ENCODE data around the gene VDR. TPM values are rescaled to one million over a fixed set of nuclear protein-coding genes. Genes with fewer than 3 reads are reported as not detected.

The VDR gene
- total RNA-seq, 1 donor from 2014 or later: 17.6 TPM

DNA sequence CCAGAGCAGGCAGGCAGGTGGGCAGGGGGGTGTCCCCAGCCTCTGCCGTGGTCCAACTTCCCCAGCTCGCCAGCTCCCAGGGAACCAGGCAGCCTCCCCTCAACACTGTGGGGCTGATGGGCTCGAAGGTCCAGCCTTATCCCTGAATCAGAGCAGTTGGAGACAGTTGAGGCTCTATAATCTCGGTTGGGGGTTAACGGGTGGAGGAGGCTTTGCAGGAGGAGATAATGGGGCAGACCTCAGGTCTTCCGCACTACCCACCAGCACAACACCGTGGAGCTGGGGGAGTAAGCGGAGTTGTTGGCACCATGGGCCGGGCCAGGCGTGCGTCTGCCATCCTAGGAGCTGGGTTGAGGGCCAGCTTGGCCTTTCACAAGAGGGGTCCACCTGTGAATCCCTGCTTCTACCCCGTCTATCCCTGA, 71.2 kb downstream of the VDR start:
- DNase-seq (ENCODE audit: low read depth): no peak

GRCh38 chr12:47832263-47832933, 72.4 kb downstream of the VDR start:
- DNase-seq (ENCODE audit: low read depth): no peak

- peak; percentile 69 for DNase-seq (ENCODE audit: low read depth)
Observed at GRCh38 chr12:47829584-47829983, 75.2 kb downstream of the VDR start.

- DNase-seq (ENCODE audit: low read depth): peak; percentile 53
Observed at GRCh38 chr12:47828976-47829482, 75.8 kb downstream of the VDR start.

- no peak for DNase-seq (ENCODE audit: low read depth)
Observed at GRCh38 chr12:47828008-47828975, 76.5 kb downstream of the VDR start.

- no peak for DNase-seq (ENCODE audit: low read depth)
Observed at GRCh38 chr12:47825173-47825639, 79.6 kb downstream of the VDR start.

DNA sequence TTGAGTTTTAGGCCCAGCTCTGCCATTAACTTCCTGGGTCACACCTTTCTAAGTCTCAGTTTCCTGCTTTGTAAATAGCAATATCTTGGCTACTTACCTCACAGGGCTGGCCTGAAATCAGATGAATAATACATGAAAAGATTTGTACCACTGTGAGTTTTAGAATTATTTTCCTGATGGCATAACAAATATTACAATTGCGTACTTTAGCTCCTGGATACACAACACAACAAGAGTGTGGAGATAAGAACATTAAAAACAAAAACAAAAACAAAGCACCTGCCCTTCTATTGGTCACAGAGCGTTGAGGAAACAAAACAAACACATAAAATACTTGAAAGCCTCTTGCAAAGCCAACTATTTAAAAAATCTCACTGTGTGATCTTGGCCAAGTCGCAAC, 80.2 kb downstream of the VDR start:
- no peak for DNase-seq (ENCODE audit: low read depth)

DNA sequence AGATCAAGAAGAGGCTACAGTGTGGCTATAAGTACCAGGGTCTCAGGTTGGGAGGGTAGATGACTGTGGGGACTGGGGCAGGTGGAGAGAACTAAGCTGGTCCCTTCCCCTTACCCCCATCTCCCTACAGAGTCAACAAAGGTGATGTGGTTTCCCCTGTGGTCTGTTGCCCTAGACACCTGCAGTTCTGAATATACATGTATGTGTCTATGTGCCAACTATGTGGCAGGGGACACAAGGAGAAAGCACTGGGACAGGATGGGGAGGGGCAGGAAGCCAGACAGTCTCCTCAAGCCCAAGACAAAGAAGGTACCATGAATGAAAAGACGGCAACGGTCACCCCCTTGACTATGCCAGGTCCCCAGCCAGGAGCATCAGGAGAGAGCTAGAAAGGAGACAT, 80.6 kb downstream of the VDR start:
- no peak for DNase-seq (ENCODE audit: low read depth)

- DNase-seq (ENCODE audit: low read depth): no peak
Observed at GRCh38 chr12:47823422-47824086, 81.2 kb downstream of the VDR start.

DNA sequence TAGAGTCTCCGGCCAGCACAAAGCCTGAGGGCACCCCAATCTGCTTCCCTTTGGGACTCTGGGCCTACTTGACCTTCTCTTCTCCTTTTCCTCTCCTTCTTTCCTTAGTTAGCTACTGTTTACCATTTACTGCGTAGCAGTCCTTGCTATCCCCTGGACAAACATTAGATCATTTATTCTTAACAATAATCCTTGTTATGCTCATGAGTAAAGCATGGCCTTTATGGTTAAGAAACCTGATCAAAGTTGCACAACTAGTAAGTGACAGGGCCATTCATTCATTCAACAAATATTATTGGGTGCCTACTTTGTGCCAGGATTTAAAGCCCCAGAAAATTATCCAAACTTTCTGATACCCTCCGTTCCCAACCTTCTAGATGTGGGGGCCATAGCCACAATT, 81.9 kb downstream of the VDR start:
- DNase-seq (ENCODE audit: low read depth): no peak

DNA sequence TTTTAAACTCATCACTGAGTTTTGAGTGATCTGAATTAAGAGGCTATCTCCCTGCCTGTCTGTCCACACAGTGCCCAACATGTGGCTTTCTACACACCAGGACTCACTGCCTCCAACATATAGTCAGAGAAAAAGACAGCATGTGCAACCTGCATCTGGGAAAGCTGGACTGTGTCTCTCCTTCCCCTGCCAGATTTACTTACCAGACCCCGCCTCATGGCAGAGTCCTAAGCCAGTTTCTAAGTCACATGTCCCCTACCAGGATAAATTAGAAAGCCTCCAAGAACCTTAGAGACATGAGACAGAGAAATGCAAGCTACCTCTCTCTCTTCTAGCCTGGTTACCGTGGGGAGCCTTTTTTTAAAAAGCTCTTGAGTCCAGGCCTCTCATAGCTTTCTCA, 82.4 kb downstream of the VDR start:
- DNase-seq (ENCODE audit: low read depth): no peak

DNA sequence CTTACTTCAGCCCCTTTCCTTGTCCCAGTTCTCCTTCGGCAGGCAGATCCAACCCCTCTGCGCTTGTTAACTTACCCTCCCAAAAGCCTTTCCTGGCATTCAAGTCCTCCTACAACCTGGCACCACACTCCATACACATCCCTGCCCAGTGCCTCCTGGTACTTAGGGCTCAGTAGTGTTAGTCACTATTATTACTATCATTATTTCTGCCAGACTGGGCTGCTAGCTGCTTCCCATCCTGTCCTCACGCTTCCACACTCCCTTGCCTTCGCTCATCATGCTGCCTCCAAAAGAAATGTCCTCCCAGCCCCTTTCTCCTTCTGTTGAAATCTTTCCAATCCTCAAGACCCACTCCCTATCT, 83.5 kb downstream of the VDR start:
- DNase-seq (ENCODE audit: low read depth): no peak

DNA sequence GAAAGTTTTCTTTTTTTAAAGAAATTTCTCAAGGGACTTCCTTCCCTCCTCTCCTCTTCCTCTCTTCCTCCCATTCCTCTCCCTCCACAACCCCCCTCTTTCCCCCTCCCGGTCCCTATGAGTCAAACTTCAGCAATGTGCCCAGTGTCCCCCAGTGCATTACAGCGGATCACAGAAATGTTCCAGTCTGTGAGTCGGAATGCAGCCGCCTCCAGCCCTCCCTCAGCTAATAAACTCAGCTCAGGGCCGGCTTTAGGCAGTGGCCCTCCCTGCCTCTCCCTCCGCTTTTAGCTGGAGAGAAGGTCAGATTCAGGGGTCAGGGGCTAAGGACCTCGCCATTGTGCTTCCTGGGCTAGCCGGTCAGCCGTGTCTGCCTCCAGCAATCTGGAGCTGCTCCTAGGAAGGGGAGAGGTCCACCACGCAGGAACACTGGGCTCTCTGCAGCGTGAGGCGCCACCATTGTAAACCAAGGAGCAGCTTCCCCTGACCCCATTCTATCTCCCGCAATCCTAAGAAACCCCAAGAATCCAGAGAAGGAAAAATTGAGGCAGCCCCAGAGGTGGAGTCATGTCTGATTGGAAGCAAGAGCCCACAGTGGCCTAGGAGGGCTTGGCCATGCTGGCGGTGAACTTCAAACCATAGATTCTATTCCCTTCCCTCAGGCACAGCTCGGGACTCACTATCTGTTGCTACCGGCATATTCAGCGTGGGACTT, 84.0 kb downstream of the VDR start:
- DNase-seq (ENCODE audit: low read depth): peak; percentile 96

DNA sequence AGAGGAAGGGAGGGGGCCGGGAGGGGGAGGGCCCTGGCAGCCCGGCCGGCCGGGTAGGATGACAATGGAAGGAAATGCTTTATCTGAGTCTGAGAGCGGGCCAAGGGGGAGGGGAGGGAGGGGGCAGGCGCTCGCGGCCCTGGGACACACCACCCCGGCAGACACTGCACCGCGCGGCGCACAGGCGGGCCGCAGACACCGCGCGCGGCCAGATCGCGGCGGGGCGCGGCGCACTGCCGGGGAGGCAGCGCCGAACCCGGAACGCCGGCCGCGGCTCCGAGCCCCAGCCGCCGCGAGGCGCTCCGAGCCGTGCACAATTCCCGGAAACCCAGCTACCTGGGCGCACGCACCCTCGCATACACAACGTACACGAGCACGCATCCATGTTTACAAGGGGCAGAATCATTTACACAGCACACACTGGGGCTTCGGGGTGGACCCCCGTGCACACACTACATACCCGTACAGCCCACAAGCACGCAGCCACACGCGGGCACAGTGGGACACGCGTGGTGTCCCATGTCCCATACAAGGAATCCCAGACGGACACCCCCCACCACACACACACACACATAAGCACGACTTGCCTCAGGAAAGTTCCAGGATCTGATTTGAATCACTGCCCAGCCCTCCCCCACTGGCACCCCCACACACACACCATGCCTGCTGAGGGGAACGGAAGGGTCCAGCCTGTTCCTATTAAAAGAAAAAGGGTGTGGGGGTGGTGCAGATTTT, 84.7 kb downstream of the VDR start, which contains the start of gene HDAC7:
Gene HDAC7 (minus strand): TSS at position 8 of the 735 bp plus-strand sequence. CDS start 118 bp downstream, outside the sequence.
- peak; percentile 86 for DNase-seq (ENCODE audit: low read depth)

- peak; percentile 73 for DNase-seq (ENCODE audit: low read depth)
Observed at GRCh38 chr12:47819138-47819895, 85.5 kb downstream of the VDR start.

- peak; percentile 42 for DNase-seq (ENCODE audit: low read depth)
Observed at GRCh38 chr12:47818467-47819137, 86.2 kb downstream of the VDR start.

- DNase-seq (ENCODE audit: low read depth): no peak
Observed at GRCh38 chr12:47818007-47818376, 86.8 kb downstream of the VDR start.

GRCh38 chr12:47817272-47818006, 87.4 kb downstream of the VDR start:
- no peak for DNase-seq (ENCODE audit: low read depth)
